Loucy (cell line): ENCODE measurements around the gene PPP1R3A.

ENCODE experiments used
- CTCF ChIP-seq: fragments of 200-600 bp; sonication (generic); conservative IDR thresholded peaks from 2 replicates; pipeline ENCODE4 v1.5.1; 2014; ENCODE audit warnings: mild to moderate bottlenecking, antibody characterized with exemption, low read length
- EZH2phosphoT487 ChIP-seq: fragments of 200-600 bp; IDR thresholded peaks from 2 replicates; pipeline ENCODE4 v1.6.1; 2018; ENCODE audit warnings: antibody characterized with exemption, mild to moderate bottlenecking, moderate library complexity, borderline replicate concordance

- TF ChIP-seq CTCF (no peak), EZH2phosphoT487 (no peak)
Observed at GRCh38 chr7:113872981-113873380, 45.8 kb downstream of the PPP1R3A start.
